BLaER1 treated with 17β-estradiol and CSF1 and Interleukin-3, amounts not matched to agents 10 nM and 100 nM (cell line): ENCODE measurements around the gene ZMYND8.

ENCODE experiments used
- H3K27ac ChIP-seq, 11 experiments: shearing (Covaris generic); formaldehyde crosslinking; 2 replicates each; pipeline ENCODE4 v1.8.1; 2022
- H3K27me3 ChIP-seq, 11 experiments: shearing (Covaris generic); formaldehyde crosslinking; 2 replicates each; pipeline ENCODE4 v1.8.1; 2022
- H3K36me3 ChIP-seq, 11 experiments: shearing (Covaris generic); formaldehyde crosslinking; 2 replicates each; pipeline ENCODE4 v1.8.1; 2022
- H3K4me1 ChIP-seq, 10 experiments: shearing (Covaris generic); formaldehyde crosslinking; 2 replicates each; pipeline ENCODE4 v1.8.1; 2022
- H3K4me2 ChIP-seq, 11 experiments: shearing (Covaris generic); formaldehyde crosslinking; 2 replicates each; pipeline ENCODE4 v1.8.1; 2022
- H3K4me3 ChIP-seq, 10 experiments: shearing (Covaris generic); formaldehyde crosslinking; 2 replicates each; pipeline ENCODE4 v1.8.1; 2022
- H3K9ac ChIP-seq, 11 experiments: shearing (Covaris generic); formaldehyde crosslinking; 2 replicates each; pipeline ENCODE4 v1.8.1; 2022
- H3K9me3 ChIP-seq, 11 experiments: shearing (Covaris generic); formaldehyde crosslinking; replicated peaks in 1 of 11; 2 replicates each; pipeline ENCODE4 v1.8.1; 2022
- H4K20me1 ChIP-seq, 11 experiments: shearing (Covaris generic); formaldehyde crosslinking; 2 replicates each; pipeline ENCODE4 v1.8.1; 2022
- Cebpa-rat ChIP-seq, 11 experiments: shearing (Covaris generic); IDR thresholded peaks; 2 replicates each; pipeline ENCODE4 v1.8.1; 2022

The ZMYND8 gene

GRCh38 chr20:47196091-47197081 lies 160.1 kb downstream of the ZMYND8 start:
- H3K36me3 ChIP-seq, result no peaks in the 10 kb centered on the region
- H3K4me3 ChIP-seq, result no peak overlapping the region
- H3K27ac ChIP-seq, result peak overlapping the region in 2 of 11 experiments; percentile 20 to 42; a peak in 1 of 22 replicates
- peaks cover 0 to 29% (median 15%) of the 10 kb centered on the region in 10 experiments; a peak in 15 of 20 replicates for H3K4me1 ChIP-seq
- H4K20me1 ChIP-seq, result no peaks in the 10 kb centered on the region
- H3K9ac ChIP-seq, result no peak overlapping the region
- no peaks in the 10 kb centered on the region for H3K27me3 ChIP-seq
- no peaks in the 10 kb centered on the region for H3K9me3 ChIP-seq
- H3K4me2 ChIP-seq, result peak overlapping the region; percentile 4 to 75 (median 54); a peak in 20 of 22 replicates
- peak in 1 of 11 experiments; percentile 10; a peak in 1 of 22 replicates for TF ChIP-seq Cebpa-rat (IDR thresholded peaks at IDR 0.05)

GRCh38 chr20:47195573-47195972 lies 160.9 kb downstream of the ZMYND8 start:
- no peak overlapping the region for H3K4me3 ChIP-seq
- no peak overlapping the region; a peak in 1 of 22 replicates for H3K9ac ChIP-seq
- no peak overlapping the region for H3K4me2 ChIP-seq
- peaks cover 0 to 21% (median 8%) of the 10 kb centered on the region in 10 experiments; a peak in 14 of 20 replicates for H3K4me1 ChIP-seq
- no peak for TF ChIP-seq Cebpa-rat (IDR thresholded peaks at IDR 0.05)
- no peaks in the 10 kb centered on the region for H4K20me1 ChIP-seq
- H3K27me3 ChIP-seq, result no peaks in the 10 kb centered on the region
- H3K36me3 ChIP-seq, result no peaks in the 10 kb centered on the region
- no peaks in the 10 kb centered on the region for H3K9me3 ChIP-seq
- H3K27ac ChIP-seq, result no peak overlapping the region

- H3K4me3 ChIP-seq, result no peak overlapping the region
- H3K9ac ChIP-seq, result no peak overlapping the region
- peaks cover 0 to 12% (median 6%) of the 10 kb centered on the region in 10 experiments; a peak in 14 of 20 replicates for H3K4me1 ChIP-seq
- no peaks in the 10 kb centered on the region for H3K36me3 ChIP-seq
- no peak overlapping the region for H3K27ac ChIP-seq
- H3K4me2 ChIP-seq, result no peak overlapping the region
- no peaks in the 10 kb centered on the region for H3K9me3 ChIP-seq
- H3K27me3 ChIP-seq, result no peaks in the 10 kb centered on the region
- no peak for TF ChIP-seq Cebpa-rat (IDR thresholded peaks at IDR 0.05)
- H4K20me1 ChIP-seq, result no peaks in the 10 kb centered on the region
Observed at GRCh38 chr20:47191956-47192355, 164.5 kb downstream of the ZMYND8 start.

GRCh38 chr20:47191074-47191673 lies 165.3 kb downstream of the ZMYND8 start:
- H4K20me1 ChIP-seq, result no peaks in the 10 kb centered on the region
- H3K27me3 ChIP-seq, result no peaks in the 10 kb centered on the region
- H3K4me3 ChIP-seq, result no peak overlapping the region
- no peaks in the 10 kb centered on the region for H3K36me3 ChIP-seq
- no peak for TF ChIP-seq Cebpa-rat (IDR thresholded peaks at IDR 0.05)
- no peak overlapping the region for H3K9ac ChIP-seq
- H3K27ac ChIP-seq, result no peak overlapping the region
- peaks cover 0 to 6% (median under 1%) of the 10 kb centered on the region in 10 experiments; a peak in 4 of 20 replicates for H3K4me1 ChIP-seq
- no peaks in the 10 kb centered on the region for H3K9me3 ChIP-seq
- H3K4me2 ChIP-seq, result no peak overlapping the region

- Histone ChIP-seq H3K27me3 (no peaks in the 10 kb centered on the region), H3K27ac (no peak overlapping the region), H3K9ac (no peak overlapping the region), H3K4me1 (0 out of 20 replicates have a peak, but pooled peaks cover 0 to 6% (median 0%) of the 10 kb centered on the region in 10 experiments), H3K36me3 (no peaks in the 10 kb centered on the region), H3K9me3 (no peaks in the 10 kb centered on the region), H3K4me3 (no peak overlapping the region), H4K20me1 (no peaks in the 10 kb centered on the region), H3K4me2 (no peak overlapping the region)
- no peak for TF ChIP-seq Cebpa-rat (IDR thresholded peaks at IDR 0.05)
Observed at GRCh38 chr20:47189060-47189459, 167.4 kb downstream of the ZMYND8 start.

GRCh38 chr20:47188540-47188939 lies 168.0 kb downstream of the ZMYND8 start:
- H3K4me1 ChIP-seq, result 0 out of 20 replicates have a peak, but pooled peaks cover 0 to 6% (median 0%) of the 10 kb centered on the region in 10 experiments
- H3K4me3 ChIP-seq, result no peak overlapping the region
- H3K4me2 ChIP-seq, result no peak overlapping the region
- no peak overlapping the region for H3K9ac ChIP-seq
- no peak for TF ChIP-seq Cebpa-rat (IDR thresholded peaks at IDR 0.05)
- no peaks in the 10 kb centered on the region for H3K9me3 ChIP-seq
- no peaks in the 10 kb centered on the region for H4K20me1 ChIP-seq
- H3K36me3 ChIP-seq, result no peaks in the 10 kb centered on the region
- H3K27me3 ChIP-seq, result no peaks in the 10 kb centered on the region
- H3K27ac ChIP-seq, result no peak overlapping the region

- H3K4me1 ChIP-seq, result 0 out of 20 replicates have a peak, but pooled peaks cover 0 to 6% (median 0%) of the 10 kb centered on the region in 10 experiments
- 0 out of 22 replicates have a peak overlapping the region, but pooled peaks of 2 of the 11 experiments have one; percentile 3 to 7 for H3K4me2 ChIP-seq
- H3K27ac ChIP-seq, result no peak overlapping the region
- no peaks in the 10 kb centered on the region for H3K27me3 ChIP-seq
- H3K9ac ChIP-seq, result no peak overlapping the region
- no peaks in the 10 kb centered on the region for H3K36me3 ChIP-seq
- no peak for TF ChIP-seq Cebpa-rat (IDR thresholded peaks at IDR 0.05)
- H3K4me3 ChIP-seq, result no peak overlapping the region
- H4K20me1 ChIP-seq, result no peaks in the 10 kb centered on the region
- no peaks in the 10 kb centered on the region for H3K9me3 ChIP-seq
Observed at GRCh38 chr20:47187450-47188195, 168.9 kb downstream of the ZMYND8 start.

- H3K4me1 ChIP-seq, result 0 out of 20 replicates have a peak, but pooled peaks cover 0 to 8% (median 0%) of the 10 kb centered on the region in 10 experiments
- H4K20me1 ChIP-seq, result no peaks in the 10 kb centered on the region
- H3K27ac ChIP-seq, result no peak overlapping the region
- no peak for TF ChIP-seq Cebpa-rat (IDR thresholded peaks at IDR 0.05)
- no peak overlapping the region for H3K9ac ChIP-seq
- no peaks in the 10 kb centered on the region for H3K36me3 ChIP-seq
- H3K27me3 ChIP-seq, result no peaks in the 10 kb centered on the region
- H3K4me3 ChIP-seq, result no peak overlapping the region
- H3K4me2 ChIP-seq, result no peak overlapping the region
- H3K9me3 ChIP-seq, result peaks cover 0 to 9% (median 0%) of the 10 kb centered on the region in 11 experiments; a peak in 1 of 22 replicates
Observed at GRCh38 chr20:47183367-47183766, 173.1 kb downstream of the ZMYND8 start.
